Karpas-422 (cell line): Measurements from ENCODE around the gene UBXN11. TPM values are rescaled to one million over a fixed set of nuclear protein-coding genes. Genes with fewer than 3 reads are reported as not detected.
A peak's percentile ranks its signal among the peaks of the same experiment; 100 is the strongest.

Experiments used
- DNase-seq: peaks from one replicate; pipeline ENCODE4 v3.0.0-alpha.2; 2015
- H2AFZ ChIP-seq: fragments of 200-600 bp; sonication (generic); 2 replicates; pipeline ENCODE4 v1.6.1; 2014; ENCODE audit warnings: antibody characterized with exemption, low read length, mixed read lengths
- H3K27ac ChIP-seq: fragments of 200-600 bp; sonication (generic); 2 replicates; pipeline ENCODE4 v1.5.1; 2014; ENCODE audit warnings: mild to moderate bottlenecking, low read length, moderate library complexity
- H3K27me3 ChIP-seq: fragments of 200-600 bp; sonication (generic); 2 replicates; pipeline ENCODE4 v1.6.1; 2014; ENCODE audit warnings: low read length, mixed read lengths
- H3K36me3 ChIP-seq: fragments of 200-600 bp; sonication (generic); 2 replicates; pipeline ENCODE4 v1.6.1; 2014; ENCODE audit warnings: low read length, mixed read lengths; ENCODE audit not compliant: insufficient read depth
- H3K4me1 ChIP-seq: fragments of 200-600 bp; sonication (generic); 2 replicates; pipeline ENCODE4 v1.6.1; 2014; ENCODE audit warnings: mild to moderate bottlenecking, low read length, mixed read lengths
- H3K4me2 ChIP-seq: fragments of 200-600 bp; sonication (generic); 2 replicates; pipeline ENCODE4 v1.6.1; 2014; ENCODE audit warnings: low read length, low read depth, mild to moderate bottlenecking; ENCODE audit not compliant: poor library complexity, severe bottlenecking
- H3K4me3 ChIP-seq: fragments of 200-600 bp; sonication (generic); 2 replicates; pipeline ENCODE4 v1.5.1; 2014; ENCODE audit warnings: mild to moderate bottlenecking, antibody characterized with exemption, low read length, mixed read lengths
- H3K79me2 ChIP-seq: fragments of 200-600 bp; sonication (generic); 2 replicates; pipeline ENCODE4 v1.6.1; 2014; ENCODE audit warnings: mild to moderate bottlenecking, low read length, mixed read lengths
- H3K9ac ChIP-seq: fragments of 200-600 bp; sonication (generic); 2 replicates; pipeline ENCODE4 v1.6.0; 2014; ENCODE audit warnings: low read length
- H3K9me2 ChIP-seq: fragments of 200-600 bp; sonication (generic), shearing (Covaris generic); replicated peaks from 2 replicates; pipeline ENCODE4 v1.6.0; 2014; ENCODE audit warnings: mild to moderate bottlenecking, low read length, moderate library complexity; ENCODE audit not compliant: insufficient read depth
- H3K9me3 ChIP-seq: fragments of 300-700, 200-600 bp; sonication (generic); 2 replicates; pipeline ENCODE4 v1.6.1; 2014; ENCODE audit warnings: low read length, mixed read lengths
- H4K20me1 ChIP-seq: fragments of 200-600 bp; sonication (generic); 2 replicates; pipeline ENCODE4 v1.6.1; 2014; ENCODE audit warnings: mild to moderate bottlenecking, antibody characterized with exemption, low read length, low read depth; ENCODE audit not compliant: insufficient read depth
- total RNA-seq: library from RNA; depleted of rRNA; stranded (reverse); fragments of >200 nt; shearing (Covaris generic); gene quantifications from 2 replicates; pipeline ENCODE4 v1.2.3, GENCODE V29; 2014; ENCODE audit warnings: low replicate concordance

Gene UBXN11
- total RNA-seq, 1 experiment from 2014 or later: 20.7 TPM

GRCh38 chr1:26305667-26306289 is 658 bp downstream of the UBXN11 start:
- peak overlapping the region; percentile 92 for H3K4me2 ChIP-seq
- H3K79me2 ChIP-seq: peaks cover 28% of the 10 kb centered on the region
- no peaks in the 10 kb centered on the region for H3K9me2 ChIP-seq
- H3K27me3 ChIP-seq: no peaks in the 10 kb centered on the region
- 0 out of 2 replicates have a peak overlapping the region, but pooled peaks have one; percentile 7 for H2AFZ ChIP-seq
- peaks cover 30% of the 10 kb centered on the region for H3K4me1 ChIP-seq
- H3K9ac ChIP-seq: peak overlapping the region; percentile 89
- peak overlapping the region; percentile 98 for H3K4me3 ChIP-seq
- H3K36me3 ChIP-seq: no peaks in the 10 kb centered on the region
- H3K9me3 ChIP-seq: no peaks in the 10 kb centered on the region
- DNase-seq: peak; percentile 82
- H4K20me1 ChIP-seq: no peaks in the 10 kb centered on the region
- peak overlapping the region; percentile 78 for H3K27ac ChIP-seq

DNA sequence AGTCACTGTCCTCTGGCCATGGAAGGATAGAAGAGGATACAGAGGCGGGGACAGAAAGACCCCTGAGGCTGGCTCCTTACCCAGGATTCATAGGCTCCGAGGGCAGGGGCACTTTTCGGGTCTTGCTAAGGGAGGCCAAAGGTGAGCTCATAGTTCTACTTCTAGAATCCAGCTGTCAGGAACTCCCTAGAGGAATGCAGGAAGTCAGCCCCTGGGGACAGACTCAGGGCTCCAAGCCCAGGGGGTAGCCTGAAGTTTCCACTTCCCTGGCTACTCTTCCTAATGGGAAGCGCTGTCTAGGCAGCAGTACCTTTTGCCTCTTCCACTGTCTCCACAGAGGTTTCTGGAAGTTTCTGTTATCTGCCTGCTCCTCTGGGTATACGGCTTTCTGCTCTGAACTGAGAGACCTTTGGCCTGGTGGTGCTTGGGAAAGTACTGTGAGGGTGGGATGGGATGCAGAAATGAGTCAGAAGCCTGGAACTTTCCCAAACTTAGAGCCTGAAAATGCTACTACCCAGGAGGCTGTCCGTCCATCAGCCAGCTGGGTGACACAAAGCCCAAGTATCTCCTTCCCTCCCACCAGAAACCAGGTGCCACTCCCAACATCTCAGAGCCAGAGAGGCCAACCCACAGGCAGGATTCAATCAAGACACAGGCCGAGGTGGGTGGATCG is 3.6 kb downstream of the UBXN11 start:
- Histone ChIP-seq H3K4me2 (no peak overlapping the region), H3K27me3 (no peaks in the 10 kb centered on the region), H3K36me3 (no peaks in the 10 kb centered on the region), H2AFZ (no peak overlapping the region), H4K20me1 (no peaks in the 10 kb centered on the region), H3K4me1 (peaks cover 41% of the 10 kb centered on the region), H3K9ac (no peak overlapping the region), H3K9me3 (no peaks in the 10 kb centered on the region), H3K9me2 (no peaks in the 10 kb centered on the region), H3K4me3 (no peak overlapping the region), H3K79me2 (peaks cover 28% of the 10 kb centered on the region), H3K27ac (no peak overlapping the region)
- DNase-seq: no peak

- Histone ChIP-seq H3K27me3 (no peaks in the 10 kb centered on the region), H3K36me3 (no peaks in the 10 kb centered on the region), H3K9ac (no peak overlapping the region), H3K9me3 (no peaks in the 10 kb centered on the region), H4K20me1 (no peaks in the 10 kb centered on the region), H3K4me1 (peaks cover 27% of the 10 kb centered on the region), H3K27ac (peak overlapping the region; percentile 69; the same call in 1 of the 2 replicates), H3K4me3 (no peak overlapping the region), H2AFZ (no peak overlapping the region), H3K9me2 (no peaks in the 10 kb centered on the region), H3K79me2 (peaks cover 24% of the 10 kb centered on the region), H3K4me2 (no peak overlapping the region)
- DNase-seq: peak; percentile 39
Observed at GRCh38 chr1:26300578-26301275, 5.7 kb downstream of the UBXN11 start.

DNA sequence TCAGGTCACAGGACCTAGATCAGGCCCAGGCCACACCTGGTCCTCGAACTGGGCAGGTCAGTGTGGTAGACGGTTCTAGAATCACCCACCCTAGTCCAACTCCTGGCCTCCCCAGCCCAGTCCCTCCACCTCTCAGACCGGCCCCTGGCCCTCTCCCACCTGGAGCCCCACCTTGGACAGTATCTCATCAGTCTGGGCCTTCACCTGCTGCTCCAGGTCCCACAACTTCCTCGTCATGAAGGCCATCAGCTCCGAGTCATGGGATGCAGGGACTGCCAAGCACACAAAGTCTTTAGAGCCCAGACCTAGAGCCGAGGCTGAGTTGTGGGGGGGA is 8.7 kb downstream of the UBXN11 start:
- no peak for DNase-seq
- H3K27me3 ChIP-seq: no peaks in the 10 kb centered on the region
- no peak overlapping the region for H2AFZ ChIP-seq
- H3K4me1 ChIP-seq: peaks cover 20% of the 10 kb centered on the region
- no peak overlapping the region for H3K4me3 ChIP-seq
- H3K4me2 ChIP-seq: no peak overlapping the region
- H4K20me1 ChIP-seq: no peaks in the 10 kb centered on the region
- H3K36me3 ChIP-seq: no peaks in the 10 kb centered on the region
- no peaks in the 10 kb centered on the region for H3K9me2 ChIP-seq
- no peak overlapping the region for H3K27ac ChIP-seq
- no peaks in the 10 kb centered on the region for H3K9me3 ChIP-seq
- H3K9ac ChIP-seq: no peak overlapping the region
- peaks cover 1% of the 10 kb centered on the region; the same call in 1 of the 2 replicates for H3K79me2 ChIP-seq

- no peak overlapping the region for H3K4me3 ChIP-seq
- H3K79me2 ChIP-seq: no peaks in the 10 kb centered on the region
- no peaks in the 10 kb centered on the region for H4K20me1 ChIP-seq
- H3K4me2 ChIP-seq: no peak overlapping the region
- DNase-seq: no peak
- no peaks in the 10 kb centered on the region for H3K9me3 ChIP-seq
- H3K4me1 ChIP-seq: peaks cover 25% of the 10 kb centered on the region
- H3K36me3 ChIP-seq: no peaks in the 10 kb centered on the region
- H3K27ac ChIP-seq: no peak overlapping the region
- no peaks in the 10 kb centered on the region for H3K27me3 ChIP-seq
- H3K9me2 ChIP-seq: no peaks in the 10 kb centered on the region
- H2AFZ ChIP-seq: no peak overlapping the region
- H3K9ac ChIP-seq: no peak overlapping the region
Observed at GRCh38 chr1:26297057-26297790, 9.2 kb downstream of the UBXN11 start.

DNA sequence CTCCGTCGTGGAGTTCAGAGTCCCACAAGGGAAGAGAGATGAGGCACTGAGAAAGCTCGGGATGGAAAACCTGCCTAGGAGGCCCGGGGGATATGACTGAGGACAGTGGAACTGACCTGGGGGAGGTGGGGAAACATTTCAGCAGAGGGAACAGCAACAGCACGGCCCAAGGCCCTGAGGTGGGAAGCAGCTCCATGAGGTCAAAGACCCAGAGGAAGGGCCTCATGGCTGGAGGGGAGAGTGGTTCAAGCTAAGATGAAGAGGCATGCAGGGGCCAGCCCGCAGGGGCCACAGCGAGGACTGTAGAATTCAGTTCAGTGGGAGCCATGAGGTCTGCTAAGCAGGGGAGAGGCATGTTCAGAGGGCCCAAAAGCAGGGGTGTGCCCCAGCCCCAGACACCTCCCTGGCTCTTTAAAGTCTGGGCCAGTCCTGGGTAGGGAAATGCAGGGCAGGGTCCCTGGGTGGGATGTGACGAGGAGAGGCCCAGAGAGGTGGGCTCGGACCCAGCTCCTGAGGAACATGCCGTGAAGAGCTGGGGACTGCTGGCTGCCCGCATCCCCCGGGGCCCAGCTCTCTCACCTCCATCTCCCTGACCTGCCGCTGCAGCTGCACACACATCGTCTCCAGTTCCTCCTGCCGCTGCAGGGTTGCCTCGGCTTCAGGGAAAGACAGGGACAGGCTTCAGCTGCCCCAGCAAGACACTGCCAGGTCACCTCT is 9.9 kb downstream of the UBXN11 start:
- Histone ChIP-seq H3K36me3 (no peaks in the 10 kb centered on the region), H3K79me2 (no peaks in the 10 kb centered on the region), H3K27ac (no peak overlapping the region), H2AFZ (no peak overlapping the region), H4K20me1 (no peaks in the 10 kb centered on the region), H3K4me2 (no peak overlapping the region), H3K27me3 (no peaks in the 10 kb centered on the region), H3K9ac (no peak overlapping the region), H3K4me1 (peaks cover 33% of the 10 kb centered on the region), H3K9me2 (no peaks in the 10 kb centered on the region), H3K9me3 (no peaks in the 10 kb centered on the region), H3K4me3 (no peak overlapping the region)
- no peak for DNase-seq

DNA sequence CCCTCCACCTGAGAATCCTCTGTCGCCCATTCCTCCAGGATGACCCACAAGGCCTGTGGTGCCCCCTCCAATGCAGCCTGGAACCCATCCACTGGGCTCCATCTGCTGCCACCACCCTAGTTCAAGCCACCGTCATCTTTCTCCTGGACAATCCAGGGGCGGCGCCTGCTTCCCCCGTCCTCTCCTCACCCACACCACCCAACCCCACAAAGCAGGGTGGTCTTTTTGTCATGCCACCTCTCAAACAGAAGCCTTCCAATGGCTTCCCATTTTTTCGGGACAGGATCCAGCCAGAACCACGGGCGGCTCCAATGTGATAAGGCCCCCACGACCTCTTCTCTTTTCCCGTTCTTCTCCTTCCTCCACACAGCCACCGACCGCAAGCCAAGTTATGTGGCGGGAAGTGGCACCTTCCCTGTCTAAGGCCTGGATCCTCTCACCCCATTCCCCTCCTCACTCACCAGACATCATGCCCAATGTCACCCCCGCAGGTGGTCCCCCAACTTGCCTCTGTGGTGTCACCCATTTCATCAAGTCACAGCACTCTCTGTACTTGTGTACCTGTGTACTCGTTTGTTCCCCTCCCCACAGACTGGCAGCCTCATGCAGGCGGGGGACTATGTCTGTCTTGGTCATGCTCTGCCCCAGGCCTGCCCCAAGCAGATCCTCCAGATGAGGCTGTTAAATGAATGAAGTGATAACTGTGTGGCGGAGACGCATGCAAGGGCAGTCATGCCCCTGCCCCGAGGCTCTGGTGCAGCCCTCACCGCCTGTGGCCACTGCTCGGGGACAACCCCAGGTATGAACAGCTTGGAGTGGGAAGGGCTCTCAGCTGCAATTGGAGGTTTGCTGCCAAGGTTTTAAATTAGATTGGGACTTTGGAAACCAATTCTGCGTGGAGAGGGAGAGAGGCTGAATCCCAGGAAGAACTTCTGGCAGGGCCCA is 11.0 kb downstream of the UBXN11 start:
- H2AFZ ChIP-seq: no peak overlapping the region
- H3K4me2 ChIP-seq: no peak overlapping the region
- no peaks in the 10 kb centered on the region for H3K27me3 ChIP-seq
- H3K4me1 ChIP-seq: peaks cover 43% of the 10 kb centered on the region
- H3K27ac ChIP-seq: no peak overlapping the region
- no peaks in the 10 kb centered on the region for H4K20me1 ChIP-seq
- no peaks in the 10 kb centered on the region for H3K36me3 ChIP-seq
- no peaks in the 10 kb centered on the region for H3K79me2 ChIP-seq
- no peak for DNase-seq
- no peaks in the 10 kb centered on the region for H3K9me3 ChIP-seq
- H3K4me3 ChIP-seq: no peak overlapping the region
- H3K9me2 ChIP-seq: no peaks in the 10 kb centered on the region
- no peak overlapping the region for H3K9ac ChIP-seq
